Measurements from ENCODE around the gene HS3ST5.

The HS3ST5 gene

GRCh38 chr6:114334237-114334636 lies 8.6 kb downstream of the HS3ST5 start:
- Histone ChIP-seq H3K4me2 (ENCODE audit: low read depth, low read length, poor library complexity, severe bottlenecking) (no peak overlapping the region), H3K79me2 (ENCODE audit: insufficient read depth, low read length) (no peaks in the 10 kb centered on the region)
- no peak for TF ChIP-seq EZH2phosphoT487 (conservative IDR thresholded peaks at IDR 0.05; ENCODE audit: low read length)
- TF ChIP-seq CTCF (IDR thresholded peaks at IDR 0.05; ENCODE audit: insufficient read depth, low read length, poor library complexity, severe bottlenecking): no peak

GRCh38 chr6:114327074-114327473 lies 15.7 kb downstream of the HS3ST5 start:
- Histone ChIP-seq H3K9me3 (ENCODE audit: insufficient read depth, low read length) (no peaks in the 10 kb centered on the region), H3F3A (ENCODE audit: insufficient read depth) (no peaks in the 10 kb centered on the region), H4K20me1 (ENCODE audit: low read depth, low read length) (no peaks in the 10 kb centered on the region), H3K36me3 (ENCODE audit: low read length) (no peaks in the 10 kb centered on the region), H3K9ac (ENCODE audit: low read length) (no peak overlapping the region), H3K27ac (ENCODE audit: low read depth, low read length) (no peak overlapping the region), H3K79me2 (ENCODE audit: insufficient read depth, low read length) (no peaks in the 10 kb centered on the region), H2AFZ (ENCODE audit: low read depth, low read length, severe bottlenecking) (no peak overlapping the region), H3K4me3 (ENCODE audit: insufficient read depth, low read length, poor library complexity, severe bottlenecking) (no peak overlapping the region), H3K27me3 (ENCODE audit: low read length) (no peaks in the 10 kb centered on the region), H3K4me2 (ENCODE audit: low read depth, low read length, poor library complexity, severe bottlenecking) (no peak overlapping the region), H3K9me2 (replicated peaks; ENCODE audit: insufficient read depth, low read length) (no peaks in the 10 kb centered on the region)
- TF ChIP-seq CTCF (IDR thresholded peaks at IDR 0.05; ENCODE audit: insufficient read depth, low read length, poor library complexity, severe bottlenecking): no peak
- TF ChIP-seq EZH2phosphoT487 (conservative IDR thresholded peaks at IDR 0.05; ENCODE audit: low read length): no peak

More at GRCh38 chr6:114334237-114334636, 8.6 kb downstream of the HS3ST5 start:
- Histone ChIP-seq H3K4me3 (ENCODE audit: insufficient read depth, low read length, poor library complexity, severe bottlenecking) (no peak overlapping the region), H3K36me3 (ENCODE audit: low read length) (no peaks in the 10 kb centered on the region), H4K20me1 (ENCODE audit: low read depth, low read length) (no peaks in the 10 kb centered on the region), H3F3A (ENCODE audit: insufficient read depth) (no peaks in the 10 kb centered on the region), H3K9ac (ENCODE audit: low read length) (no peak overlapping the region), H3K9me2 (replicated peaks; ENCODE audit: insufficient read depth, low read length) (no peaks in the 10 kb centered on the region), H3K9me3 (ENCODE audit: insufficient read depth, low read length) (no peaks in the 10 kb centered on the region), H3K27ac (ENCODE audit: low read depth, low read length) (no peak overlapping the region), H3K27me3 (ENCODE audit: low read length) (no peaks in the 10 kb centered on the region), H2AFZ (ENCODE audit: low read depth, low read length, severe bottlenecking) (no peak overlapping the region)

GRCh38 chr6:114323784-114324183 lies 19.0 kb downstream of the HS3ST5 start:
- Histone ChIP-seq H3K27ac (ENCODE audit: low read depth, low read length) (no peak overlapping the region), H3K4me3 (ENCODE audit: insufficient read depth, low read length, poor library complexity, severe bottlenecking) (no peak overlapping the region), H4K20me1 (ENCODE audit: low read depth, low read length) (no peaks in the 10 kb centered on the region), H2AFZ (ENCODE audit: low read depth, low read length, severe bottlenecking) (no peak overlapping the region), H3K9me2 (replicated peaks; ENCODE audit: insufficient read depth, low read length) (no peaks in the 10 kb centered on the region), H3K27me3 (ENCODE audit: low read length) (no peaks in the 10 kb centered on the region), H3K9me3 (ENCODE audit: insufficient read depth, low read length) (no peaks in the 10 kb centered on the region), H3K9ac (ENCODE audit: low read length) (no peak overlapping the region), H3F3A (ENCODE audit: insufficient read depth) (no peaks in the 10 kb centered on the region), H3K4me2 (ENCODE audit: low read depth, low read length, poor library complexity, severe bottlenecking) (no peak overlapping the region), H3K79me2 (ENCODE audit: insufficient read depth, low read length) (no peaks in the 10 kb centered on the region), H3K36me3 (ENCODE audit: low read length) (no peaks in the 10 kb centered on the region)
- TF ChIP-seq CTCF (IDR thresholded peaks at IDR 0.05; ENCODE audit: insufficient read depth, low read length, poor library complexity, severe bottlenecking) (no peak), EZH2phosphoT487 (conservative IDR thresholded peaks at IDR 0.05; ENCODE audit: low read length) (no peak)

All from SU-DHL-6 (cell line).